SK-N-SH treated with all-trans-retinoic acid at 6 μM for 48 hours (cell line): ENCODE data around the gene RASA3.

Experiments
- RARB ChIP-seq: fragments of 250-450 bp; sonication (Bioruptor Pico); IDR thresholded peaks from 2 replicates; pipeline ENCODE4 v1.8.0; 2021; ENCODE audit warnings: mild to moderate bottlenecking, moderate library complexity
- ZNF565 ChIP-seq: fragments of 450-650 bp; formaldehyde crosslinking; conservative IDR thresholded peaks from 2 replicates; pipeline ENCODE4 v1.5.0; 2020; ENCODE audit warnings: low read depth, mild to moderate bottlenecking, moderate library complexity

DNA sequence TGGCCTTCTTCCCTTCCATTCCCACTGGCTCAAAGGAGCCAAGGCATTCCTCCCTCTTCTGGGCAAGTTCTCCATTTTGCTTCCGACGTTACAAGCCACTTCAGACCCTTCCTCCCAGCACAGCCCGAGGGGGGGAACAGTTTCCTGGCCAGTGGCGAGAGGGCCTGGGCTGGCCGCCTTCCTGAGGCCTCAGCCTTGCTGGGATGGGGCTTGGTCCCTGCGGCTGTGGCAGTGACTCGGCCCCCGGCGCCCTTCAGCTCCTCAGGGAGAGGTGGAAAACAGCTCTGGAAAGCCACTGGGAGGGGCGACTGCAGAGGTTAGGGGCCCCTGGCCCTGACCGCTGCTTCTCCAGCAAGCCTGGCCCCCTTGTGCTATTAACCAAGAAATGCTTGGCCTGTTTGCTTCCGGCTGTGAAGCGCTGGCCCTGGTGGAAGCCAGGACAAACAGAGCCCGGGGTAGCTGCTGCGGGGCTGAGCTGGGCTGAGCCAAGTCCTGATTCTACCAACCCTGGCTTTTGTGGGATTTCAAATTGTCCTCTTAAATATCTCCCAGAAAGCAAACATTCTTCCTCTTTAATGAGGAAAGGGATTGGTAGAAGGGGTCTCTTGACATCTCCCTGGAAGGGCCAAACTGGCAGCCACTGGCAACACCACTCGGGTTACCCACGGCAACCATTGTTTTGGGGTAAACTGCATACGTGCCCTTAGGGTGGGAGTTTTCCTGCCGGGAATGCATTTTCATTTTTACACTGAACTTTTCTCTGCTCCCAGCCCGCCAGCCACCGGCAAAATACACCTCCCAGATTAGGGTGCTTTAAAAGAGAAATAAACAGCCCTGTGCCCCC, 197.2 kb downstream of the RASA3 start:
- TF ChIP-seq RARB (no peak), ZNF565 (CRISPR knock-in tag) (no peak)
